HUES64 (cell line): ENCODE data around the gene AGFG2.

Source experiments
- H3K27ac ChIP-seq: 2 replicates; pipeline ENCODE4 v1.7.0; 2013; ENCODE audit warnings: low read depth, low read length, inconsistent platforms
- H3K27me3 ChIP-seq: 2 replicates; pipeline ENCODE4 v1.6.1; 2013; ENCODE audit warnings: mild to moderate bottlenecking, low read length; ENCODE audit not compliant: insufficient read depth
- H3K36me3 ChIP-seq: 2 replicates; pipeline ENCODE4 v1.6.1; 2013; ENCODE audit warnings: mild to moderate bottlenecking, low read length; ENCODE audit not compliant: insufficient read depth
- H3K4me1 ChIP-seq: 2 replicates; pipeline ENCODE4 v1.6.1; 2013; ENCODE audit warnings: mild to moderate bottlenecking, low read length, moderate library complexity; ENCODE audit not compliant: insufficient read depth
- H3K4me3 ChIP-seq: 2 replicates; pipeline ENCODE4 v1.5.1; 2013; ENCODE audit warnings: mild to moderate bottlenecking, low read length, moderate library complexity
- H3K9ac ChIP-seq: 2 replicates; pipeline ENCODE4 v1.6.1; 2013; ENCODE audit warnings: mild to moderate bottlenecking, low read depth, low read length
- H3K9me3 ChIP-seq: 2 replicates; pipeline ENCODE4 v1.6.1; 2013; ENCODE audit warnings: low read depth, low read length; ENCODE audit not compliant: insufficient read depth
- WGBS: fragments of 150-250, 120-280 bp; methylation state at CpG from one replicate; pipeline ENCODE4 v1.1.7; 2013; ENCODE audit warnings: missing lambda C conversion rate; 5-methylcytosine and 5-hydroxymethylcytosine counted together

Gene AGFG2

DNA sequence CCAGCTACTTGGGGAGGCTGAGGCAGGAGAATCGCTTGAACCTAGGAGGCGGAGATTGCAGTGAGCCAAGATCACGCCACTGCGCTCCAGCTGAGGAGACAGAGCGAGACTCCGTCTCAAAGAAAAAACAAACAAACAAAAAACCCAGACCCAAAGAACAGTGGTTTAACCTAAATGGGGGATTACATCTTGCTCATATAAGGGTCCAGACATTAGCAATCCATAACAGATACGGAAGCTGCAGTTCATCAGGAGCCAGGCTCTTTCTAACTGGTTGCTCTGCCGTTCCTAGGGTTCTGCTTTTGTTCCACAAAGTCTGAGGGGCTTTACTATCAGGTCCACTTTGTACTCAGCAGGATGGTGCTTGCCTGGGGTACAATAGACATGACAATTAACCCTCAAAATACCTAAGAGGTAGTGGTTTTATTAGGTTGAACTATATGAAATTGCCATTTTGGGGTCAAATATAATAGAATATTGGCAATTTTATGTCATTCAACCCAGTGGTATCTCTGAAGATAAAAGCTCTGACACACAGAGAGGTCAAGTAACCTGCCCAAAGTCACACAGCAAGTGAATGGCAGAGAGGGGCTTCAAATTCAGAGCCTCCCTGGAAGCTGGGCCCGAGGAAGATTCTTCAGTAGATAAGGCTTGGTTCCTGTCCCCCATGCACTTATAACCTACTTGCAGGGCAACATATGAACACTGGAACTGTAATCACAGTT lies 34.0 kb upstream of the AGFG2 start:
- H3K27me3 ChIP-seq = no peaks in the 10 kb centered on the region
- H3K4me3 ChIP-seq = no peak overlapping the region
- WGBS = 87% methylated on average over 9 of the region's 9 CpGs
- no peak overlapping the region for H3K27ac ChIP-seq
- no peaks in the 10 kb centered on the region for H3K9me3 ChIP-seq
- no peaks in the 10 kb centered on the region for H3K4me1 ChIP-seq
- H3K9ac ChIP-seq = no peak overlapping the region
- H3K36me3 ChIP-seq = no peaks in the 10 kb centered on the region

DNA sequence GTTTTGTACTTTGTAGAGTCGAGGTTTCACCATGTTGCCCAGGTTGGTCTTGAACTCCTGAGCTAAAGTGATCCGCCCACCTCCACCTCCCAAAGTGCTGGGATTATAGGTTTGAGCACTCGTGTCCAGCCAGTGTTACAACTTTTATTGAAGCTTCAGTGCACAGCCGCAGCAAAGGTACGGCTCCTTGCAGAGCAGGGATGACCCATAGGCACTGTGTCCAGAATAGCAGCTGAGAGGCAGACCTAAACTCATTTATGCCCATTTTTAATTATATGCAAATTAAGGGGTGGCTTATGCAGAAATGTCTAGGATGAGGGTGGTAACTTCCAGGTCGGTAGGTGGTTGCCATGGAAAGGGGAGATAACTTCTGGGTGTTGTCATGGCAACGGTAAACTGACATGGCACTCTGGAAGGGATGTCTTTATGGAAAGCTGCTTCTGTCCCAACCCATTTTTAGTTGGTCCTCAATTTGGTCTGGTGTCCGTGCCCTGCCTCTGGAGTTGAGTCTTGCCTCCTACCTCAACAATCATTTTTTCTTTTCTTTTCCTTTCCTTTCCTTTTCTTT lies 32.6 kb upstream of the AGFG2 start:
- no peaks in the 10 kb centered on the region for H3K36me3 ChIP-seq
- no peak overlapping the region for H3K4me3 ChIP-seq
- H3K9me3 ChIP-seq = no peaks in the 10 kb centered on the region
- no peaks in the 10 kb centered on the region for H3K4me1 ChIP-seq
- no peak overlapping the region for H3K27ac ChIP-seq
- WGBS = 71% methylated on average over 8 of the region's 8 CpGs
- no peaks in the 10 kb centered on the region for H3K27me3 ChIP-seq
- no peak overlapping the region for H3K9ac ChIP-seq

DNA sequence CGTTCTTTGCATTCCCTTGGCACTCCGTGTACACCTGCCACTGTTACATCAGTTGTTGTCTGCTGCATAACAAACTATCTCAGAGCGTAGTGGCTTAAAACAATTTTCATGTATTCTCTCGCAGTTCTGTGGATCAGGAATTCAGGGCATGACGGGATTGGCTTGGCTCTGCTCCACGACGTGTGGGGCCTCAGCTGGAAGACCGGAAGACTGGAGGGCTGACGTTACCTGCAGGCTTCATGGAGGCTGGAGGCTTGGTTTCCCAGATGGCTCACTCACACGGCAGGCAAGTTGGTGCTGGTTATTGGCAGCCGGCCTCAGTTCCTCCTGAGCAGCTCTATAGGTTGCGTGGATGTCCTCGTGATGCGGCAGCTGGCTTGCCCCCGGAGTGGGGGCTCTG lies 29.8 kb upstream of the AGFG2 start:
- H3K36me3 ChIP-seq = no peaks in the 10 kb centered on the region
- no peaks in the 10 kb centered on the region for H3K4me1 ChIP-seq
- no peak overlapping the region for H3K9ac ChIP-seq
- WGBS = 88% methylated on average over 15 of the region's 15 CpGs
- no peaks in the 10 kb centered on the region for H3K27me3 ChIP-seq
- H3K27ac ChIP-seq = no peak overlapping the region
- H3K9me3 ChIP-seq = no peaks in the 10 kb centered on the region
- no peak overlapping the region for H3K4me3 ChIP-seq

DNA sequence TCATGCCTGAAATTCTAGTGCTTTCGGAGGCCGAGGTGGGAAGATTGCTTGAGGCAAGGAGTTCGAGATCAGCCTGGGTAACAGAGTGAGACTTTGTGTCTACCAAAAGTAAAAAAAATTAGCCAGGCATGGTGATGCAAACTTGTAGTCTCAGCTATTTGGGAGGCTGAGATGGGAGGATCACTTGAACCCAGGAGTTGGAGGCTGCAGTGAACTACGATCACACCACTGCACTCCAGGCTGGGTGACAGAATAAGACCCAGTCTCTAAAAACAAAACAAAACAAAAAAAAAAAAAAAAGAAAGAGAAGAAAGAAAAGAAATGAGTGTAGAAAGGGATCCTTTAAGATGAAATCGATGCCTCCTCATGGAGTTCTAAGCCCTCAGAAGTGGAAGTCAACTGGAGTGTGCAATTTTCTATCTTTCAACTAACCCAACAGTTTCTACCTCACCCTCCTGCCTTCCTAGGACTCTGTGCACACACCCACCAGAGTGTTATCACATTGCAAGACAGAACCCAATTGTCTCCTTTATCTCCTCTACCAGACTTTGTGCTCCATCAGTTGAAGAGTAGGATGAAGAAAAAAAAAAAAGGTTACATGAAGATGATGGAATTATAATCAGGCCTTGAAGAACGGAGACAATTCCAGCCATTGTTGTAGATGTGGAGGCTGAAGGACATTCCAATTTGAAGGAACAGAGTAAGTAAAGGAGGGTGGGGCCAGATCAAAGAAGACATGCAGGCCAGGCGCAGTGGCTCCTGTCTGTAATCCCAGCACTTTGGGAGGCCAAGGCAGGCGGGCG lies 28.4 kb upstream of the AGFG2 start:
- Histone ChIP-seq H3K9ac (no peak overlapping the region), H3K27me3 (no peaks in the 10 kb centered on the region), H3K4me1 (no peaks in the 10 kb centered on the region), H3K36me3 (no peaks in the 10 kb centered on the region), H3K9me3 (no peaks in the 10 kb centered on the region), H3K27ac (no peak overlapping the region), H3K4me3 (no peak overlapping the region)
- 91% methylated on average over 8 of the region's 9 CpGs for WGBS

DNA sequence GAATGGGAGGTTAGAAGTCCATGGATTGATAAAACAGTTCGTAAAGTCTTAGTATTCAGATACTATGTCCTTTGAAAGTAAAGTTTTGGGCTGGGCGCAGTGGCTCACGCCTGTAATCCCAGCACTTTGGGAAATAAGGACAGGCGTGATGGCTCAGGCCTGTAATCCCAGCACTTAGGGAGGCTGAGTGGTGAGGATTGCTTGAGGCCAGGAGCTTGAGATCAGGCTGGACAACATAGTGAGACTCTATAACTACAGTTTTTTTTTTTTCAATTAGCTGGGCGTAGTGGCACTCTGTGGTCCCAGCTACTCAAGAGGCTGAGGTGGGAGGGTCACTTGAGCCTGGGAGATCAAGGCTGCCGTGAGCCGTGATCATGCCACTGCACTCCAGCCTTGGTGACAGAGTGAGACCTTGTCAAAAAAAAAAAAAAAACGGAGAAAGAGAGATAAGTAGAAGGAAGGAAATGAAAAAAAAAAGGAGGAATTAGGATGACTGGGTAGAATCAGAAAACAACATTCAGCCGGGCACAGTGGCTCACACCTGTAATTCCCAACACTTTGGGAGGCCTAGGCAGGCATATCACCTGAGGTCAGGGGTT lies 25.7 kb upstream of the AGFG2 start:
- no peaks in the 10 kb centered on the region for H3K4me1 ChIP-seq
- no peaks in the 10 kb centered on the region for H3K27me3 ChIP-seq
- H3K27ac ChIP-seq = no peak overlapping the region
- no peaks in the 10 kb centered on the region for H3K9me3 ChIP-seq
- H3K36me3 ChIP-seq = no peaks in the 10 kb centered on the region
- WGBS = 87% methylated on average over 9 of the region's 9 CpGs
- H3K4me3 ChIP-seq = no peak overlapping the region
- no peak overlapping the region for H3K9ac ChIP-seq

DNA sequence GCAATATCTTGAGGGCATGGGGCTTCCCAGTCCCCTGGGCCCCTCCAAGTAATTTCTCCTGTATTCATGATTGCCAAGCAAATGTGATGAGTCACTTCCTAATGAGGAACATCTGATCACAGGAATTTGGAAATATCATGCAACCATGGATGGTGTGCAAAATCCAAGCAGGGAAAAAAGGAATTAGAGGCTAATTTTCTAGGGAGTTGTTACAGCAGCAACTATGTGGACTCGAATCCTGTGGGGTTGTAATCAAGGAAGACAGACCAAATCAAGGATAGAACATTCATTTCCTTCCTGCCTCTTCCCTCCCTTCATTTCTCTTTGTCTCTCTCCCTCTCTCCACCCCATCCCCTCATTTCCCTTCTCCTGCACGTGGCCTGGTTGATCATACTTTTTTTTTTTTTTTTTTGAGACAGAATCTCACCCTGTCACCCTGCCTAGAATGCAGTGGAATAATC lies 23.9 kb upstream of the AGFG2 start:
- 69% methylated on average over 2 of the region's 2 CpGs for WGBS
- Histone ChIP-seq H3K9me3 (no peaks in the 10 kb centered on the region), H3K4me3 (no peak overlapping the region), H3K27ac (no peak overlapping the region), H3K4me1 (no peaks in the 10 kb centered on the region), H3K36me3 (no peaks in the 10 kb centered on the region), H3K9ac (no peak overlapping the region), H3K27me3 (no peaks in the 10 kb centered on the region)

DNA sequence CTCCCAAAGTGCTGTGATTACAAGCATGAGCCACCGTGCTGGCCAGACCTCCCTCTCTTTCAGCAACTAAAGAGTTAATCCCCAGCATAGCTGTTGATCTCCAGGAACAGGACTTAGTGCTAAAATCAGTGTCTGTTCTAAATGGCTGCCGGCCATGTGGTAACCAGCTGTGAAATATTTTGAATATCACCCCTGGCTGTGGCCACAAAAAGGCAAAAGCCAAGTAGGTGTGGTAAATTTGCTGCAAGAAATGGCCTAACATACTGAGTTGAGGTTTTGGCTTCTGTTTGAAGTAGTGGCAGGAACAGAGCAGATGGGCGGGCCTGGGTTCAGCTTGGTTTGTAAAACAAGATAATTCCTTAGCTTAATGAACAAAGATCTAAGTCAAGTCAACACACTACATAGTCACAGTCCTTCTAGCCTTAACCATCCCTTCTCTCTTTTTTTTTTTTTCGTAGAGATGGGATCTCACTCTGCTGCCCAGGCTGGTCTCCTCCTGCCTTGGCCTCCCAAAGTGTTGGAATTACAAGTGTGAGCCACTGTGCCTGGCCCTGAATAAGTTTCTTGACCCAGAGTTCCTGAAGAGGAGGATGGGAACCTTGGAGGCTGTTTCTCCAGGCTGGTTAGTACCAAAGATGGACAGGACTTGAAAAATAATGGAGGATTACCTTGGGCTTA lies 22.7 kb upstream of the AGFG2 start:
- Histone ChIP-seq H3K36me3 (no peaks in the 10 kb centered on the region), H3K9me3 (no peaks in the 10 kb centered on the region), H3K27me3 (no peaks in the 10 kb centered on the region), H3K9ac (no peak overlapping the region), H3K4me1 (no peaks in the 10 kb centered on the region), H3K27ac (no peak overlapping the region), H3K4me3 (no peak overlapping the region)
- 53% methylated on average over 3 of the region's 4 CpGs for WGBS

DNA sequence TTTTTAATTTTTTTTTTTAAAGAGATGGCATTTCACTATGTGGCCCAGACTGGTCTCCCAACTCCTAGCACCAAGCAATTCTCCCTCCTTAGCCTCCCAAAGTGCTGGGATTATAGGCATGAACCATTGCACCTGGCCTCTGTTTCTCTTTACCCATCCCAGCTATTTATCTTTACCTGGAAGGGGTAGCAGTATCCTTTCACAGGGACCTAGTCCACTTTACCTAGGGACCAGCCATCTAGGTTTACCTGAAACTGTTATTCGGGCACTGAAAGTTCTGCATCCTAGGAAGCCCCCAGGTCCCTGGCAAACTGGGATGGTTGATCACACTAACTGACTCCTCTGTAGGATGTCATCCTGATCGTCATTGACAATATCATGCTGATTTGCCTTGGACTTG lies 21.7 kb upstream of the AGFG2 start:
- H3K27me3 ChIP-seq = no peaks in the 10 kb centered on the region
- H3K36me3 ChIP-seq = no peaks in the 10 kb centered on the region
- H3K4me3 ChIP-seq = no peak overlapping the region
- WGBS = 88% methylated on average over 2 of the region's 2 CpGs
- H3K27ac ChIP-seq = no peak overlapping the region
- no peaks in the 10 kb centered on the region for H3K9me3 ChIP-seq
- H3K9ac ChIP-seq = no peak overlapping the region
- H3K4me1 ChIP-seq = no peaks in the 10 kb centered on the region

DNA sequence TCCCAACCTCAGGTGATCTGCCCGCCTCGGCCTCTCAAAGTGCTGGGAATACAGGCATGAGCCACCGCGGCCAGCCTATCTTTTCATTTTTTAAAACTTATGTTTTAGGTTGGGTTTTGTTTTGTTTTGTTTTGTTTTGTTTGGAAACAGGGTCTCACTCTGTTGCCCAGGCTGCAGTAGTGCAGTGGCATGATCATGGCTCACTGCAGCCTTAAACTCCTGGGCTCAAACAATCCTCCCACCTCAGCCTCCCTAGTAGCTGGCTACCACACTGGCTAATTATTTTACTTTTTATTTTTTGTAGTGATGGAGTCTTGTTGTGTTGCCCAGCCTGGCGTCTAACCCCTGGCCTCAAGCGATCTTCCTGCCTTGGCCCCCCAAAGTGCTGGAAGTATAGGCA lies 19.4 kb upstream of the AGFG2 start:
- no peaks in the 10 kb centered on the region for H3K36me3 ChIP-seq
- H3K27ac ChIP-seq = no peak overlapping the region
- H3K9me3 ChIP-seq = no peaks in the 10 kb centered on the region
- WGBS = 94% methylated on average over 6 of the region's 6 CpGs
- H3K27me3 ChIP-seq = no peaks in the 10 kb centered on the region
- H3K4me1 ChIP-seq = no peaks in the 10 kb centered on the region
- H3K4me3 ChIP-seq = no peak overlapping the region
- no peak overlapping the region for H3K9ac ChIP-seq

DNA sequence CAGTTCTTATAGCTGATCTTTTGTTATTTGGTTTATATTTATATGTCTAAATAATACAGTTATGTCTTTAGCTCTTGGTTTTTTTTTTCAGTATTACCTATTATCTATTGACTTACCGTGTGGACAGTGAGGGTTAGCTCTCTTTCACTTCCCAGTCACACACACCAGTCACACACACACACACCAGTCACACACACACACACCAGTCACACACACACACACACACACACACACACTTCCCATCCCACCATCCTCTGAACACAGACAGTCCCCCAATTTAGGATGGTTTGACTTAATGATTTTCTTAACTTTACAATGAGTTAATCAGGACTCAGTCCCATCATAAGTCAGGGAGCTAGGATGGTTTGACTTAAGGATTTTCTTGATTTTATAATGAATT lies 18.9 kb upstream of the AGFG2 start:
- WGBS = 71% methylated on average over 1 of the region's 1 CpG
- H3K4me1 ChIP-seq = no peaks in the 10 kb centered on the region
- no peaks in the 10 kb centered on the region for H3K9me3 ChIP-seq
- no peaks in the 10 kb centered on the region for H3K27me3 ChIP-seq
- H3K36me3 ChIP-seq = no peaks in the 10 kb centered on the region
- H3K27ac ChIP-seq = no peak overlapping the region
- H3K4me3 ChIP-seq = no peak overlapping the region
- no peak overlapping the region for H3K9ac ChIP-seq

DNA sequence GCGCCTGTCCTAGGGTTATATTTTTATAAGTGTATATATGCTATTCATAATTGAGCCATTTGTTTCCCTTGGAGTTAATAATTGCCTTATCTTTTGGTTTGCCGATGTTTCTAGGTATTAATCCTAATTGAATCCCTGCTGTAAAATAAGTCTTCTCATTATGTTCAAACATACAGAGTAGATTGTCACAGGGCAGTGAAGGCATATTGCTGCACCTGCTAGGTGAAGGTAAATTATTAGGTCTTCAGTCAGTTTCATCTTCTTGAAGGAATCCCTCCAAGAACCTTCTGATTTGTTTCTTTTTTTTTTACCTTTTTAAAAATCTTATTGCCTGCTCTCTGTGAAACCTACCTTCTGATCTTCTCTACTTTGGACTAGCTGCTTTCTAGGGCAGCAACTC lies 17.9 kb upstream of the AGFG2 start:
- no peaks in the 10 kb centered on the region for H3K4me1 ChIP-seq
- 100% methylated on average over 1 of the region's 2 CpGs for WGBS
- no peak overlapping the region for H3K9ac ChIP-seq
- no peak overlapping the region for H3K27ac ChIP-seq
- H3K9me3 ChIP-seq = no peaks in the 10 kb centered on the region
- H3K36me3 ChIP-seq = no peaks in the 10 kb centered on the region
- H3K27me3 ChIP-seq = no peaks in the 10 kb centered on the region
- no peak overlapping the region for H3K4me3 ChIP-seq
